Measurements from ENCODE around the gene NSMCE1. TPM values are rescaled to one million over a fixed set of nuclear protein-coding genes. Genes with fewer than 3 reads are reported as not detected.
"Not testable (repeated sequence)": the region's sequence is repeated elsewhere in the genome, so short reads cannot be mapped to it uniquely, and the experiment has no call there.

The NSMCE1 gene
- total RNA-seq, 2 donors from 2014 or later, result 119 to 165 TPM

- Mint-ChIP-seq H3K36me3 (ENCODE audit: insufficient read depth in 2 of 2) (peaks cover 7 to 15% of the 10 kb centered on the region in 2 donors), H3K9me3 (peaks cover 2% of the 10 kb centered on the region in 2 donors)
Observed at GRCh38 chr16:27273670-27274423, 5.3 kb upstream of the NSMCE1 start.

GRCh38 chr16:27273330-27273669 lies 4.7 kb upstream of the NSMCE1 start:
- Mint-ChIP-seq H3K27ac (peak overlapping the region; percentile 97), H3K9me3 (peaks cover 2% of the 10 kb centered on the region in 2 donors), H3K4me3 (peak overlapping the region; percentile 72 to 85), H3K36me3 (ENCODE audit: insufficient read depth in 2 of 2) (peaks cover 8 to 18% of the 10 kb centered on the region in 2 donors), H3K27me3 (ENCODE audit: low read depth) (no peaks in the 10 kb centered on the region), H3K4me1 (ENCODE audit: low read depth) (peaks cover 83% of the 10 kb centered on the region)
- DNase-seq (no peak), ATAC-seq (replicated peaks in 1 of 2) (no peak)

More at GRCh38 chr16:27273670-27274423, 5.3 kb upstream of the NSMCE1 start:
- Mint-ChIP-seq H3K27me3 (ENCODE audit: low read depth) (no peaks in the 10 kb centered on the region), H3K4me1 (ENCODE audit: low read depth) (peaks cover 83% of the 10 kb centered on the region), H3K27ac (peak overlapping the region; percentile 97), H3K4me3 (peak overlapping the region; percentile 72 to 85)
- ATAC-seq (replicated peaks in 1 of 2) (peak; percentile 87 to 91), DNase-seq (peak; percentile 63 to 78)

GRCh38 chr16:27272697-27273096 lies 4.1 kb upstream of the NSMCE1 start:
- Mint-ChIP-seq H3K4me3 (peak overlapping the region; percentile 72 to 85), H3K27ac (peak overlapping the region; percentile 97), H3K36me3 (ENCODE audit: insufficient read depth in 2 of 2) (peaks cover 8 to 18% of the 10 kb centered on the region in 2 donors), H3K4me1 (ENCODE audit: low read depth) (peaks cover 84% of the 10 kb centered on the region)
- not testable (repeated sequence) for H3K9me3 Mint-ChIP-seq; DNase-seq; ATAC-seq (replicated peaks in 1 of 2); H3K27me3 Mint-ChIP-seq (ENCODE audit: low read depth)

GRCh38 chr16:27272076-27272475 lies 3.5 kb upstream of the NSMCE1 start:
- Mint-ChIP-seq H3K36me3 (ENCODE audit: insufficient read depth in 2 of 2) (peaks cover 8 to 18% of the 10 kb centered on the region in 2 donors), H3K4me3 (peak overlapping the region; percentile 58 to 96), H3K9me3 (peaks cover 2% of the 10 kb centered on the region in 2 donors), H3K27me3 (ENCODE audit: low read depth) (no peaks in the 10 kb centered on the region), H3K27ac (peak overlapping the region; percentile 92), H3K4me1 (ENCODE audit: low read depth) (peaks cover 88% of the 10 kb centered on the region)
- no peak for DNase-seq
- no peak for ATAC-seq (replicated peaks in 1 of 2)

- ATAC-seq (replicated peaks in 1 of 2) (peak in 1 of 2 donors; percentile 42), DNase-seq (peak in 1 of 2 donors; percentile 44)
- Mint-ChIP-seq H3K9me3 (peaks cover 2% of the 10 kb centered on the region in 2 donors), H3K4me1 (ENCODE audit: low read depth) (peaks cover 82% of the 10 kb centered on the region), H3K27me3 (ENCODE audit: low read depth) (no peaks in the 10 kb centered on the region), H3K36me3 (ENCODE audit: insufficient read depth in 2 of 2) (peaks cover 12 to 26% of the 10 kb centered on the region in 2 donors), H3K4me3 (peak overlapping the region; percentile 96 to 97), H3K27ac (peak overlapping the region; percentile 95)
Observed at GRCh38 chr16:27270349-27270748, 1.8 kb upstream of the NSMCE1 start.

GRCh38 chr16:27269300-27270150 lies 953 bp upstream of the NSMCE1 start:
- Mint-ChIP-seq H3K27me3 (ENCODE audit: low read depth) (no peaks in the 10 kb centered on the region), H3K9me3 (peaks cover 2% of the 10 kb centered on the region in 2 donors), H3K4me1 (ENCODE audit: low read depth) (peaks cover 86% of the 10 kb centered on the region), H3K36me3 (ENCODE audit: insufficient read depth in 2 of 2) (peaks cover 12 to 26% of the 10 kb centered on the region in 2 donors), H3K4me3 (peak overlapping the region; percentile 96 to 97), H3K27ac (peak overlapping the region; percentile 95)
- ATAC-seq (replicated peaks in 1 of 2), result no peak
- no peak for DNase-seq

- DNase-seq (no peak), ATAC-seq (replicated peaks in 1 of 2) (no peak)
- H3K36me3 Mint-ChIP-seq (ENCODE audit: insufficient read depth in 2 of 2), result peaks cover 17 to 30% of the 10 kb centered on the region in 2 donors
- peaks cover 1 to 2% of the 10 kb centered on the region in 2 donors for H3K9me3 Mint-ChIP-seq
- H3K4me1 Mint-ChIP-seq (ENCODE audit: low read depth), result peaks cover 86% of the 10 kb centered on the region
- H3K4me3 Mint-ChIP-seq, result peak overlapping the region; percentile 96 to 97
- peak overlapping the region; percentile 69 for H3K27ac Mint-ChIP-seq
- no peaks in the 10 kb centered on the region for H3K27me3 Mint-ChIP-seq (ENCODE audit: low read depth)
Observed at GRCh38 chr16:27267037-27267677, 1.4 kb downstream of the NSMCE1 start.

- DNase-seq (no peak), ATAC-seq (replicated peaks in 1 of 2) (no peak)
- Mint-ChIP-seq H3K36me3 (ENCODE audit: insufficient read depth in 2 of 2) (peaks cover 15 to 22% of the 10 kb centered on the region in 2 donors), H3K27me3 (ENCODE audit: low read depth) (no peaks in the 10 kb centered on the region), H3K9me3 (no peaks in the 10 kb centered on the region), H3K27ac (peak overlapping the region; percentile 74), H3K4me3 (peak overlapping the region; percentile 33 to 59), H3K4me1 (ENCODE audit: low read depth) (peaks cover 83% of the 10 kb centered on the region)
Observed at GRCh38 chr16:27265982-27266381, 2.6 kb downstream of the NSMCE1 start.

GRCh38 chr16:27264151-27264550 lies 4.4 kb downstream of the NSMCE1 start:
- peak overlapping the region in 1 of 2 donors; percentile 58 for H3K4me3 Mint-ChIP-seq
- peaks cover 77% of the 10 kb centered on the region for H3K4me1 Mint-ChIP-seq (ENCODE audit: low read depth)
- no peaks in the 10 kb centered on the region for H3K9me3 Mint-ChIP-seq
- H3K27ac Mint-ChIP-seq, result peak overlapping the region; percentile 68
- H3K36me3 Mint-ChIP-seq (ENCODE audit: insufficient read depth in 2 of 2), result peaks cover 16 to 26% of the 10 kb centered on the region in 2 donors
- no peak for DNase-seq
- H3K27me3 Mint-ChIP-seq (ENCODE audit: low read depth), result no peaks in the 10 kb centered on the region
- no peak for ATAC-seq (replicated peaks in 1 of 2)

- H3K4me3 Mint-ChIP-seq, result not testable (repeated sequence)
- H3K36me3 Mint-ChIP-seq (ENCODE audit: insufficient read depth in 2 of 2), result peaks cover 17 to 27% of the 10 kb centered on the region in 2 donors
- peaks cover 84% of the 10 kb centered on the region for H3K4me1 Mint-ChIP-seq (ENCODE audit: low read depth)
Observed at GRCh38 chr16:27262904-27263423, 5.6 kb downstream of the NSMCE1 start.

GRCh38 chr16:27259710-27260109 lies 8.9 kb downstream of the NSMCE1 start:
- Mint-ChIP-seq H3K36me3 (ENCODE audit: insufficient read depth in 2 of 2) (peaks cover 24 to 38% of the 10 kb centered on the region in 2 donors), H3K27me3 (ENCODE audit: low read depth) (no peaks in the 10 kb centered on the region), H3K9me3 (no peaks in the 10 kb centered on the region), H3K4me3 (no peak overlapping the region), H3K4me1 (ENCODE audit: low read depth) (peaks cover 92% of the 10 kb centered on the region), H3K27ac (peak overlapping the region; percentile 14)
- DNase-seq (no peak), ATAC-seq (replicated peaks in 1 of 2) (no peak)

More at GRCh38 chr16:27262904-27263423, 5.6 kb downstream of the NSMCE1 start:
- H3K27me3 Mint-ChIP-seq (ENCODE audit: low read depth); H3K27ac Mint-ChIP-seq; DNase-seq; ATAC-seq (replicated peaks in 1 of 2); H3K9me3 Mint-ChIP-seq: not testable (repeated sequence)

GRCh38 chr16:27258241-27258734 lies 10.3 kb downstream of the NSMCE1 start:
- Mint-ChIP-seq H3K27ac (peak overlapping the region; percentile 70), H3K4me1 (ENCODE audit: low read depth) (peaks cover 92% of the 10 kb centered on the region), H3K4me3 (peak overlapping the region in 1 of 2 donors; percentile 52), H3K36me3 (ENCODE audit: insufficient read depth in 2 of 2) (peaks cover 27 to 44% of the 10 kb centered on the region in 2 donors), H3K27me3 (ENCODE audit: low read depth) (no peaks in the 10 kb centered on the region), H3K9me3 (no peaks in the 10 kb centered on the region)
- peak; percentile 28 to 46 for ATAC-seq (replicated peaks in 1 of 2)
- no peak for DNase-seq

Data from activated T-cell treated with anti-CD3 and anti-CD28 coated beads, Interleukin-2, amount 50 U/mL, for 72 hours (primary cell).